Pancreas (tissue), 10 donors: Measurements from ENCODE around the gene FTCD. TPM values are rescaled to one million over a fixed set of nuclear protein-coding genes. Genes with fewer than 3 reads are reported as not detected.

Source experiments
- ATAC-seq, 4 donors: fragments of 200-7000 bp; cut with Tn5 transposase; one replicate each; pipeline versions ENCODE4 v1.8.0 to v1.9.1; 2020; ENCODE audit warnings: mild to moderate bottlenecking in 4 of 4, moderate library complexity in 4 of 4
- DNase-seq, 6 donors: peaks; one replicate each; pipeline ENCODE4 v3.0.0-alpha.2; 2020
- FAIRE-seq: peaks from 2 replicates; lab custom pipeline; 2012; peaks lifted over from hg19 to GRCh38; lab: Jason Lieb, UNC
- H3K27ac ChIP-seq, 4 donors: fragments of 200-600 bp; sonication (generic); 1 replicate in 3 of 4; 2 replicates in 1 of 4; pipeline versions ENCODE4 v1.5.0 to v1.8.0; 2020
- H3K27me3 ChIP-seq, 4 donors: fragments of 200-600 bp; one replicate each; pipeline ENCODE4 v1.8.0; 2021
- H3K36me3 ChIP-seq, 3 donors: fragments of 200-600 bp; sonication (generic) in 1 of 3; one replicate each; pipeline versions ENCODE4 v1.5.0 to v1.8.0; 2020 to 2021
- H3K4me1 ChIP-seq, 3 donors: fragments of 200-600 bp; one replicate each; pipeline ENCODE4 v1.8.0; 2021
- H3K4me3 ChIP-seq, 4 donors: fragments of 200-600 bp; sonication (generic) in 2 of 4; one replicate each; pipeline versions ENCODE4 v1.5.0 to v1.8.0; 2020 to 2021
- H3K9me3 ChIP-seq, 4 donors: fragments of 200-600 bp; one replicate each; pipeline ENCODE4 v1.8.0; 2021
- WGBS, 2 donors: extraction: QIAGEN DNeasy Blood & Tissue Kit; methylation state at CpG; one replicate each; pipeline ENCODE4 v1.1.7; 2013; 5-methylcytosine and 5-hydroxymethylcytosine counted together
- intact Hi-C, 3 donors: fragments of 100-400 bp; cut with DNase I; formaldehyde crosslinking; loops; one replicate each; pipeline versions ENCODE4 v1.11.1 to v1.14.2; 2022
- polyA plus RNA-seq, 2 donors: library from polyadenylated mRNA; stranded (reverse); fragments of 200-250 nt; gene quantifications; one replicate each; pipeline ENCODE4 v1.2.3, GENCODE V29; 2013
- total RNA-seq, 6 donors: library from RNA; stranded (reverse); fragmentation: NEBNext Ultra II Directional in 4 of 6; extraction: Animal tissue kit (Norgen Biotek cat#: 25700) in 4 of 6; gene quantifications; one replicate each; pipeline versions ENCODE4 v1.2.1 to v1.2.4, GENCODE V29; 2021 to 2023
- TF ChIP-seq, protein P1 (sequence below), 4 donors: fragments of 200-600 bp; sonication (generic) in 3 of 4; IDR thresholded peaks; one replicate each; pipeline versions ENCODE4 v1.5.0 to v1.8.0; 2021; ENCODE audit warnings: antibody characterized with exemption in 4 of 4
- donor health status: healthy with polysubstance abuse.
- donor health status: DM: no; HTN: no; CAD: no; lungs with moderate emphysema.
- donor health status: DM: no; HTN: no; CAD: no.
- donor health status: control.
- donor health status: control.
- donor health status: Bipolar disorder and iron deficiency.
- donor health status: DM: yes; HTN: yes; CAD: no.
- donor health status: DM: no; HTN: no; CAD: no.
- donor health status: DM: no; HTN: no; CAD: no.
- donor health status: DM: yes; HTN: yes; CAD: no.

The FTCD gene
- total and polyA plus RNA-seq, 8 donors, result 0.31 to 14.0 (median 0.54) TPM

DNA sequence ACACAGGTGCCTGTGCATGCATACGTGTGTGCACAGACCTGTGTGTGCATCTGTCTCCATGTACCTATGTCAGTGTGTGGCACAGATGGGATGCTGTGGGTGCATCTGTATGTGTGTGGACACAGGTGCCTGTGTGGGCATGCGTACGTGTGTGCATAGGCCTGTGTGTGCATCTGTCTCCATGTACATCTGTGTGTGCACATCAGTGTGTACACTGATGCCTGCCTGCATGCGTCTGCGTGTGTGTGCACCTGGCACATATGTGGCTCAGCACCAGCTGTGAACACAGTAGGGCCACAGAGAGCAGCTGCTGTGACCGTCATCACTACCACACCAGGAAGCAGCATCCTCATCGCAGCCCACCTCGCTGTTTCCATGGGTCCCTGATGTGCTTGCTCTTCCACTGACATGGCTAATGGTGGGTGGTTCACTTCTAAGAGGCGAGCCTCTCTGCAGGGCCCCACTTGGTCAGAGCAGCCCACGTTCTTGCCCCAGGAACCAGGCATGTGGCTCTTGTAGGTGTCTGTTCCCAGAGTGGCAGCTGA, 38.5 kb upstream of the FTCD start:
- FAIRE-seq, result no peak
- Histone ChIP-seq H3K4me3 (no peak overlapping the region), H3K27me3 (no peaks in the 10 kb centered on the region), H3K27ac (no peak overlapping the region), H3K4me1 (no peaks in the 10 kb centered on the region), H3K36me3 (peaks cover 0 to 28% (median 6%) of the 10 kb centered on the region in 3 donors), H3K9me3 (no peaks in the 10 kb centered on the region)
- intact Hi-C loops, result no loop called here
- ATAC-seq, result no peak
- TF ChIP-seq, protein P1, sequence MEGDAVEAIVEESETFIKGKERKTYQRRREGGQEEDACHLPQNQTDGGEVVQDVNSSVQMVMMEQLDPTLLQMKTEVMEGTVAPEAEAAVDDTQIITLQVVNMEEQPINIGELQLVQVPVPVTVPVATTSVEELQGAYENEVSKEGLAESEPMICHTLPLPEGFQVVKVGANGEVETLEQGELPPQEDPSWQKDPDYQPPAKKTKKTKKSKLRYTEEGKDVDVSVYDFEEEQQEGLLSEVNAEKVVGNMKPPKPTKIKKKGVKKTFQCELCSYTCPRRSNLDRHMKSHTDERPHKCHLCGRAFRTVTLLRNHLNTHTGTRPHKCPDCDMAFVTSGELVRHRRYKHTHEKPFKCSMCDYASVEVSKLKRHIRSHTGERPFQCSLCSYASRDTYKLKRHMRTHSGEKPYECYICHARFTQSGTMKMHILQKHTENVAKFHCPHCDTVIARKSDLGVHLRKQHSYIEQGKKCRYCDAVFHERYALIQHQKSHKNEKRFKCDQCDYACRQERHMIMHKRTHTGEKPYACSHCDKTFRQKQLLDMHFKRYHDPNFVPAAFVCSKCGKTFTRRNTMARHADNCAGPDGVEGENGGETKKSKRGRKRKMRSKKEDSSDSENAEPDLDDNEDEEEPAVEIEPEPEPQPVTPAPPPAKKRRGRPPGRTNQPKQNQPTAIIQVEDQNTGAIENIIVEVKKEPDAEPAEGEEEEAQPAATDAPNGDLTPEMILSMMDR (IDR thresholded peaks at IDR 0.05), result no peak
- WGBS, 2 donors, result 95 to 97% methylated on average over 10 of the region's 10 CpGs
- DNase-seq, result no peak

DNA sequence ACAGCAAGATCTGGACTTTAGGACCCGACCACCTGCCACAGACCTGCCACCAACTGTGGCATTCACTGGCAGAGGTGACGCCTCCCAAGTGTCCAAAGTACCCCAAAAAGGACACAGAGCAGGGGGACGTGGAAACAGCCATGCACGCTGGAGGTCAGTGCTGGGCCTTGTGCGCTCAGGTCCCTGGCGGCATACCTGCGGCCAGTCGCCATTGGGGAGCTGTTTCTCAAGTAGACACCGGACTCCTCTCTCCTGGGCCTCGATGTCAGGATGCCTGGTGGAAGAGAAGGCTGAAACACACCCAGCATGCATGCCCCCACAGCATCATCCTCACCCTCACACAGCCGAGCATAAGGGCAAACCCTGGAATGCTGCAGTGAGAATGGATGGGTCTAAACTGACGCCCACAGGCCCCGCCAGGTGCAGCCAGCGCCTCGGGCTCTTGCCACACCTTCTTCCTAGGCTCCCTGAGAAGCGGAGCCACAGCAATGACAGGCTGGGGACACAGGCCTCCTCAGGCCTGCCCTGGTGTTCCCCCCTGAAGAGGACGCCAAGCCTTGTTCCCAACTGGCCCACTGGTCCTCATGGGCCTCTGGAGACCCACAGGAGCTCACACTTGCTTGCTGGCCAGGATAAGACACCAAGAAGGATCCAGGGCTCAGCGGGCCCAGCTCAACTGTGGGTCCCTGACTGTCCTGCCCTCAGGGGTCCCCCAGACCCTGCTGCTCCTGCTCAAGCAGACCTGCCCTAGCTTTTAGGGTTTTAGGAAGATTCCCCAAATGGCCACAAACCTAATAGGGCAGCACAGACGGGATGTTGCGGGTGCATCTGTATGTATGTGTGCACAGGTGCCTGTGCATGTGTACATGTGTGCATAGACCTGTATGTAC, 36.6 kb upstream of the FTCD start:
- no peak for ATAC-seq
- H3K36me3 ChIP-seq, result peaks cover 0 to 28% (median 6%) of the 10 kb centered on the region in 3 donors
- no peaks in the 10 kb centered on the region for H3K27me3 ChIP-seq
- no peak overlapping the region for H3K27ac ChIP-seq
- H3K4me3 ChIP-seq, result no peak overlapping the region
- H3K4me1 ChIP-seq, result no peaks in the 10 kb centered on the region
- TF ChIP-seq, protein P1 (IDR thresholded peaks at IDR 0.05), result no peak
- FAIRE-seq, result no peak
- no peak for DNase-seq
- WGBS, 2 donors, result 94 to 95% methylated on average over 20 of the region's 20 CpGs
- H3K9me3 ChIP-seq, result no peaks in the 10 kb centered on the region
- intact Hi-C loops, result no loop called here

- intact Hi-C loops, result no loop called here
- FAIRE-seq (no peak), ATAC-seq (peak in 2 of 4 donors; percentile 28 to 48), DNase-seq (no peak)
- no peaks in the 10 kb centered on the region for H3K9me3 ChIP-seq
- no peak overlapping the region for H3K4me3 ChIP-seq
- H3K27ac ChIP-seq, result no peak overlapping the region
- no peaks in the 10 kb centered on the region for H3K4me1 ChIP-seq
- WGBS, 2 donors, result 95 to 96% methylated on average over 4 of the region's 4 CpGs
- no peaks in the 10 kb centered on the region for H3K27me3 ChIP-seq
- H3K36me3 ChIP-seq, result peaks cover 0 to 24% (median 6%) of the 10 kb centered on the region in 3 donors
- TF ChIP-seq, protein P1 (IDR thresholded peaks at IDR 0.05), result no peak
These were observed 35.9 kb upstream of the FTCD start for GRCh38 chr21:46191257-46191685.

DNA sequence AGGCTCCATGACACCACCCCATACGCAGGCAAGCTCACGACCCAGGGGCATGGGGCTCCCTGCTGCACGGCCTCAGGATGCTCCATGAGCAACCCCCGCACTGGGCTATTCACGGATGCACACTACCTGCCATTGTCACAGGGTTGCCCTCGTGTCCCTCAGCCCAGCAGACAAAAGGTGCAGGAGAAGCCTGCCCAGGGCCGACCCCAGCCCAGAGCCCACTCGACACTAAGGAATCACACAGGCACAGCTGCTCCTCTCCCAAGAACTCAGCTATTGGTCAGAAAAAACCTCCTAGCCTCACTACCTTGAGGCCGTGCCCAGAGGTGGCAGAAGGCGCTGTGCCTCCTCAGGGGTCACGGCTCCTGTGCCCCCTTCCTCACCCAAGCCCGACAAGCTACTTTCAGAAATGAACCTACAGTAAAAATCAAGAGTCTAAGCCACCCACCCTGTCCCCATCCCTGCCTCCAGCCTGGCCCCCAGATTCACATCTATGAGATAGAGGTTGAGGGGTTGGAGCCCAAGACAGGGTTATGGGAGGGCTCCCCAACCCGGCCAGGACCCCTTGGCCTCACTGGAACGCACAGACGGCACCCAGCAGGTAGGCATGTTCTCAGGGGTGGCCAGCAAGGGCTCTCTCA, 35.2 kb upstream of the FTCD start:
- FAIRE-seq (no peak), ATAC-seq (no peak), DNase-seq (no peak)
- Histone ChIP-seq H3K4me3 (no peak overlapping the region), H3K36me3 (peaks cover 0 to 18% (median 6%) of the 10 kb centered on the region in 3 donors), H3K27me3 (no peaks in the 10 kb centered on the region), H3K9me3 (no peaks in the 10 kb centered on the region), H3K4me1 (no peaks in the 10 kb centered on the region), H3K27ac (no peak overlapping the region)
- WGBS, 2 donors, result 89 to 91% methylated on average over 15 of the region's 15 CpGs
- TF ChIP-seq, protein P1 (IDR thresholded peaks at IDR 0.05), result no peak
- intact Hi-C loops, result no loop called here
